Adipocyte (in vitro differentiated cells): ENCODE measurements around the gene MAD1L1.

ENCODE experiments used
- DNase-seq: peaks from one replicate; pipeline ENCODE4 v3.0.0-alpha.2; 2015; ENCODE audit warnings: low read depth
- H3K27me3 ChIP-seq: replicated peaks from 2 replicates; pipeline ENCODE4 v1.7.0; 2013; ENCODE audit warnings: mild to moderate bottlenecking, low read length, moderate library complexity; ENCODE audit not compliant: control insufficient read depth, insufficient read depth
- H3K36me3 ChIP-seq: 2 replicates; pipeline ENCODE4 v1.7.0; 2013; ENCODE audit warnings: low read length, mild to moderate bottlenecking, moderate library complexity; ENCODE audit not compliant: control insufficient read depth, insufficient read depth, severe bottlenecking
- H3K4me1 ChIP-seq: 2 replicates; pipeline ENCODE4 v1.7.0; 2013; ENCODE audit warnings: mild to moderate bottlenecking, low read length, moderate library complexity; ENCODE audit not compliant: control insufficient read depth, insufficient read depth
- H3K4me3 ChIP-seq: 2 replicates; pipeline ENCODE4 v1.7.0; 2013; ENCODE audit warnings: mild to moderate bottlenecking, low read length, moderate library complexity
- H3K9ac ChIP-seq: 2 replicates; pipeline ENCODE4 v1.7.0; 2013; ENCODE audit warnings: mild to moderate bottlenecking, low read length, moderate library complexity
- H3K9me3 ChIP-seq: 2 replicates; pipeline ENCODE4 v1.7.0; 2013; ENCODE audit warnings: mild to moderate bottlenecking, low read length, moderate library complexity; ENCODE audit not compliant: control insufficient read depth

MAD1L1 gene

DNA sequence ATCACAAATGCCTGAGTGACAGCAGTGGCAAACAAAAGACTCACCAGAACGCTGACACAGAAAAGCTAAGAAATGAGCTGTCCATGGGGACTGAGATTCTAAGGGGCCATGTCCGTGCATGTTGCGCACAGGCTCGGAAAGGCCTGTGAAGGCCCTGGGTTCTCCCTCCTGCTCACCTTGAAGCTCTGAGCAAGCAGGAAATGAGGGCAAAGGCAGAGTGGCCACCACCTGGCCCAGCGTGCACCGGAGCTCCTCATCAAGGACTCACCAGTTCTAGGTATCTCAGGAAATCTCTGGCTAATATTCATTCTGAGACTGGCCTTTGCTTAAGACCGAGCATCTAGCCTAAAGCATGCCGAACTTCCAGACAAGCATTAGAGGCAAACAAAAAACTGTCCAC lies 52.7 kb downstream of the MAD1L1 start:
- H3K27me3 ChIP-seq, result no peaks in the 10 kb centered on the region

DNA sequence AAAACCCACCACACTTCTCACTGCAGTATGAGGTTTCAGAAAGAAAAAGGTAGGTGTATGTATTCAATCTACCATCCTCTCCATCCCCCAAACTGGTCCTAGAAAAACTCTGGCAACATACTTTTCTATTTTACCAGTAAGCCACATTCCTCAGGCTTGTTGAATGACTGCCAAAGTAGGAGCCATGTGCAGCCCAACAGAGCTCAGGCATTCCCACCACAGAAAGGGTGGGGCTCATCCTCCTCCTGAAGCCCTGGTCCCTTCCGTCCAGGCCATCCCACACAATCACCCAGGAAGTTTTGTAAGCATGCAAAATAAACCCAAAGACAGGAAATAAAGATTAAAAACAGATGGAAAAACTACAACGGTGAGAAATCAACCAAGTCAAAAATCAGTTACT lies 57.2 kb downstream of the MAD1L1 start:
- no peak overlapping the region for H3K4me3 ChIP-seq
- no peaks in the 10 kb centered on the region for H3K27me3 ChIP-seq
- H3K36me3 ChIP-seq, result peaks cover 4% of the 10 kb centered on the region
- no peaks in the 10 kb centered on the region for H3K9me3 ChIP-seq
- DNase-seq, result peak; percentile 96
- peak overlapping the region; percentile 45 for H3K9ac ChIP-seq
- peaks cover 14% of the 10 kb centered on the region for H3K4me1 ChIP-seq

More for the DNA sequence above, 52.7 kb downstream of the MAD1L1 start:
- H3K4me3 ChIP-seq, result no peak overlapping the region
- DNase-seq, result no peak
- no peak overlapping the region for H3K9ac ChIP-seq
- peaks cover 10% of the 10 kb centered on the region for H3K4me1 ChIP-seq
- no peaks in the 10 kb centered on the region for H3K9me3 ChIP-seq
- H3K36me3 ChIP-seq, result peaks cover 4% of the 10 kb centered on the region

DNA sequence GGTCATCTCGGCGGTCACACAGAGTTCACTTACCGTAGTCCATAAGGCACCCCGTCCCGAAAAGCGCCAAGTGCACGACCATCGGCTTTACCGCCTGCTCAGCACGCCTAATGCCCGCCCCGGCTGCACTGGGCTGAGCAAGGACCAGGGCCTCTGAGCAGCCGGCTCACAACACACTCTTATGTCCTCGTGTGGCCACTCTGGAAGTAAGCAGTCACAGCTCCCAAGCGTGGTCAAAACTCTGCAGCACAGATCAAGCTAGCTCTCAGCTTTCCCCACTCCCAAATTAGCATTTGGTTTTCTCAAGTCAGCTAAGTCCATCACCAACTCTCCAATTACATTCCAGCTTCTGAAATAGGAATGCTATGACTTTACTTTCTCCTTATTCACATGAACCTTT lies 57.7 kb downstream of the MAD1L1 start:
- Histone ChIP-seq H3K9me3 (no peaks in the 10 kb centered on the region), H3K4me3 (no peak overlapping the region), H3K9ac (no peak overlapping the region), H3K4me1 (peaks cover 14% of the 10 kb centered on the region), H3K36me3 (peaks cover under 1% of the 10 kb centered on the region), H3K27me3 (no peaks in the 10 kb centered on the region)
- peak; percentile 81 for DNase-seq

DNA sequence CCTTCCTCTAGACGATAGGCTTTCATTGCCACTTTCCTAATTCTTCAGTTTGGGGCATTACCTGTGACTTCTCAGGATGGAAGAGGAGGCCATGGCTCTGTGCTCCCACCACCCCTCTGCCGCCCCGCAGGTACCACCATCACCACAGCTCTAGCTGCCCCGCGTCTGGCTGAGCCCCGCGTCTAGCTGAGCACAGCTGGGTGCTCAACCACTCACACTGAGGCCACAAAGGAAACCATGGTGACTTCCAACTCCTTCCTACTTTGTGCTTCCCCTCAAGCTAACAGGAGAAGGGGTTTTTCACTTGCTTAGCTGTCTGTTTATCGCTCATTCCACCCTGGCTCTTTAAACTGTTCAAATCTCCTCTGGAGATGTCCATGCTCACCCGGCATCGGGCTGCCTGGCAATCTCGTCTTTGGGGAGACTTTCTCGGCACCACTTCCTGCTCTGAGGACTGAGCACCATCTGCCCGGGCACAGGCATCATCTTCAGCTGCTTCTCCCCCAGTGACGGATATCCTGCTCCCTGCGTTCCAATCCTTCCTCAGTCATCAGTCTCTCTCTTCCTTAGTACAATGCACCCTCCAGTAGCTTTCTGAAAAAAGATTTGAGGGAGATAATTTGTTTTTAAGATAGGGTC lies 59.4 kb downstream of the MAD1L1 start:
- H3K4me3 ChIP-seq, result no peak overlapping the region
- peaks cover 8% of the 10 kb centered on the region for H3K36me3 ChIP-seq
- no peak for DNase-seq
- no peaks in the 10 kb centered on the region for H3K9me3 ChIP-seq
- no peak overlapping the region for H3K9ac ChIP-seq
- H3K4me1 ChIP-seq, result peaks cover 14% of the 10 kb centered on the region
- no peaks in the 10 kb centered on the region for H3K27me3 ChIP-seq

DNA sequence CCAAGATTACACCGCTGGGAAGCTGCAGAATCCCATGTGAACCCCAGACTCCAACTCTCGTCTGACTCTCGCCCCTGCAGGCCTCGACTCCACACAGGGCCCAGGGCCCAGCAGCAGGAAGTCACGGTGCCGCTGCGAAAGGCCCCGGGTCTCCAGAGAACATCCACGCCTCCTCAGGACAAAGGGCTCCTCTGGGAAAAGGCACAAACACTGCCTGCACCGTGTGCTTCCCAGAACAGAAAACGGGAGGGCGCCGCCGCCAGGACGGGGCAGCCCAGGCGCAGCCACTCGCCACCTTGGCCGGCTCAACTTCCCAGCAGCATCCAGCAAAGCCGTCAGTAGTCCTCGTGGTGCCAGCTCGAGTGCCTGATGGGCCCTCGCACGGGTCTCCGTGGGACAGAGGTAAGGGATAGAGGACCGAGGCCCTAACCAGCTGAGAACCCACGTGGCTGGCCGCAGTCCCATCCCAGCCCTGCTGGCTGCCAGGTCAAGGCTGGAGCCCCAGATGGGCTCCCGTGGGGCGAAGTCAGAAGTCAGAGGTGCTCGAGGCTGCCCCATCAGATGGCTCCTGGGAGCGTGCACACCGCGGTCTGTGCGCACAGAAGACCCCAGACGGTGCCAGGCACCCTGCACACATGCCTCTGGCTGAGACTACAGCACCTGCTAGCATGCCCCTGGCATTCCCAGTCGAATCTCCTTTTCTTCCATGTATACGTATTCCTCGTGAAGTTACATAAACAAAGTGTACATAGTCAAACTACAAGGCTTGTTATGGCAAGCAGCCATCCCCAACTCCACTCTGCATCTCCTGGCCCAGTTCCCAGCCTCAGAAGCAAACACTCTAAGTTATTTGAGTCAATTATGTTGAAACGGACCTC lies 60.2 kb downstream of the MAD1L1 start:
- H3K27me3 ChIP-seq, result no peaks in the 10 kb centered on the region
- no peak overlapping the region for H3K4me3 ChIP-seq
- peaks cover 14% of the 10 kb centered on the region for H3K4me1 ChIP-seq
- H3K9me3 ChIP-seq, result no peaks in the 10 kb centered on the region
- no peak overlapping the region for H3K9ac ChIP-seq
- DNase-seq, result peak; percentile 95
- H3K36me3 ChIP-seq, result peaks cover 10% of the 10 kb centered on the region

DNA sequence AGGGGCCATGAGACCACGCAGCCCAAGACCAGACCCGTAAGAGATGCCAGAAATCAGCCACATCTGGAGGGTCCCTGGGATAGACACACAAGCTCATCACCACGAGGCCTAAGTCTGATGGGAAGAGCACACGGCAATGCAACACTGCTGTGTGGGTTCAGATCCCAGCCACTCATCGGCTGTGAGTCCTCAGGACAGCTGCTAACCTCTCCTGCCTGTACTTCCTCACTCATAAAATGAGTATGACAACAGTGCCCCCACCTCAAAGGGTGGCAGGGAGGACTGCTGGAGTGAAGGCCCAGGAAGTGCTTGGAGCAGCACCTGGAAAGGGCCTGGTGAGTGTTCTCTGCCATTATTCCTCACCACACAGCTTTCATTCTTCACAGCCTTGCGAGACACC lies 60.9 kb downstream of the MAD1L1 start:
- Histone ChIP-seq H3K4me3 (no peak overlapping the region), H3K9me3 (no peaks in the 10 kb centered on the region), H3K4me1 (peaks cover 15% of the 10 kb centered on the region), H3K36me3 (peaks cover 10% of the 10 kb centered on the region), H3K9ac (no peak overlapping the region), H3K27me3 (no peaks in the 10 kb centered on the region)
- no peak for DNase-seq

DNA sequence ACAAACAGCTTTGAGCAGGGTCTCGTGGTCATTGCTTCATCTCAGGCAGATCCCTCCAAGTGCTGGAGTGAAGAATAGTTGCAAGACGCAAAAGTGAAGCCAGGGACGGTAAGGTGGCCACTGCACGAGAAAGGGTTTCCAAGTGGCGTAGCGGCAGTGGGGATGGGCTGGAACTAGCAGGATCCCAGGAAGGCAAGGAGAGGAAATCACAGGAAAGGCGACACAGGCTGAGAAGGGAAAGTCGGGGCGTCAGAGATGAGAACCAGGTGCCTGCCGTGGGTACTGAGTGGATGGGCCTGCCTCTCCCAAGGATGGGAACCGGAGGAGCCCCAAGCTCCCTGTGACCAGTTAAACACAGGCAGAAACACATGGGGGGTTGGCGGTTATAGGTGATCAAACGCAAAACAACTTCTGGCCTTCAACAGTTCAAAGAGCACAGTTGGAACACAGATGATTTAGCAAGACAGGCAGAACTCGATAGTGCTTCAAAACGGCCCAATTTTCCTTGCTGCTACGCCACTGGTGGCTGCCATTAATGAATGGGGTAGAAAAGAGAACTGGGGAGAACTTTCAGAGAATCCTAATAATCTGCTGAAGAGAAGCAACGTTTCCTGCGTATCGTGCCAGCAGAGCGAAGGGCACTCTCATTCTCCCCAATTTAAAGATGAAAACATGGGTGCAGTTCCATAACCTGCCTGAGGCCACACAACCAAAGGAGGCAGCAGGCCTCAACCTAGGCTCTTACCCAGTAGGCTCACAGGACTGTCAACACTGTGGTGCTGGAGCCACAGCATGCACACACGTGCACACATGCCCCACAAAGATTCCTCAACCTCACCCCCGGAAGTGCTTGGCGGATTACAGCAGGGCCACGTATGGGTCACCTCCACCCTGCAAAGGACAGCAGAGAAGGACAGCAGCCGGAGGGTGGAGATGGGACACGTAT lies 61.9 kb downstream of the MAD1L1 start:
- DNase-seq, result no peak
- H3K4me1 ChIP-seq, result peaks cover 20% of the 10 kb centered on the region
- no peak overlapping the region for H3K4me3 ChIP-seq
- H3K27me3 ChIP-seq, result no peaks in the 10 kb centered on the region
- H3K9ac ChIP-seq, result no peak overlapping the region
- H3K36me3 ChIP-seq, result peaks cover 10% of the 10 kb centered on the region
- H3K9me3 ChIP-seq, result no peaks in the 10 kb centered on the region

DNA sequence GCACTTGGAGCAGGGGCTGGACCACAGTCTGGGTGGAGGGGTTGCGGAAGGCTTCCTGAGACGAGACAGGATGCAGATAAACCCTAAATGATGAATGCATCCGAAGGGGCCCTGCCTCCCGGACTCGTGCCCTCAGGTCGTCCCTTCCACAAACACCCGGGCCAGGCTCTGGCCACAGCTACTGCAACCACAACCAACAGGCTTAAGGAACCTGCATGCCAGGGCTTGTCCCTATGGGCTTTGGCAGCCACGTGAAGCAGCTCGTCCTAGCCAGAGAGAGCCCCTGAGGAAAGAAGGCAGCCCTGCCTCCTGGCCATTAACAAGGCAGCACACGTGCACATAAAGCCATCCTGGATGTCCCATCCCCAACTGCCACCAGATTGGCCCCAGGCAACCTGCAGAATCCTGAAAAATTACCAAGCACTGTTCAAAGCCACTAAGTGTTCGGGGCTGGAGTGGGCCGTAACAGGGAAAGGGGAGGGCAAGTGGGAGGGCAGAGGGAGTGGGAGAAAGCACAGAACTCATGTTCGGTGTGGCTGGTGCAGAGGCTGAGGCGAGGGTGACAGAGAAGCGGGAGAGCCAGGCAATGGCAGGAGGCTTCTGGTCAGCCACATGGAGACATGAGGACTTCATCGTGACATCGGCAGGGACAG lies 62.7 kb downstream of the MAD1L1 start:
- Histone ChIP-seq H3K4me1 (peaks cover 15% of the 10 kb centered on the region), H3K27me3 (no peaks in the 10 kb centered on the region), H3K9ac (no peak overlapping the region), H3K36me3 (peaks cover 10% of the 10 kb centered on the region), H3K9me3 (no peaks in the 10 kb centered on the region), H3K4me3 (no peak overlapping the region)
- DNase-seq, result no peak

DNA sequence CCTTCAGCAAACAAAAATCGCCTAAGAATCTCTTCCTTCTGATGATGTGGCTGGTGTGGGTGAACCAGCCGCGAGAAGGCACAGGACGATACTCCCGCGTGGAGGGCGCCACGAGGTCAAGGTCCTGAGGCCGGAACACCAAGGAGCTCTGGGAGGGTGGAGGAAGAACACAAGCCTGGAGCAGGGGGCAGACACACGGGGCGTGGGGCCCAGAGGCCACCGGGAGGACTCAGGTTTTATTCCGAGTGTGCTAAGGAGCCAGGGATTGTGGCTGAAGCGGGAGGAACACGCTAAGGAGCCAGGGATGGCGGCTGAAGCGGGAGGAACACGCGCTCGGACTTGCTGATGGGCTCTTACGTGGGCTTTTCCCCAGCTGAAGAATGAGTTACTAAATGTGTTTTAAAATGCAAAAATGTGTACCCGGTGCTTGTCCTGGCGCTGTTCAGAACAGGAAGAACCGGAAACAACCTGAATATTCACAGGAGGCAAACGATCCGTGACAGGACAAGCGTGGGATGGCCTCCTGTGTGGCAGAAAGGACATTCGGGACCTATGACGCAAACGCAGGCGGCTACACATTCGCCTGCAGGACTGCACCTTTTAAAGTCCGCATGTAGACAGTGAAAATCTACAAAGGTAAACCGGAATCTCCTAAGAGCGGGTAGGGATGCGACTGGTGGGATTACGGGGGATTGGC lies 64.0 kb downstream of the MAD1L1 start:
- DNase-seq, result no peak
- no peaks in the 10 kb centered on the region for H3K9me3 ChIP-seq
- H3K4me3 ChIP-seq, result no peak overlapping the region
- H3K9ac ChIP-seq, result no peak overlapping the region
- no peaks in the 10 kb centered on the region for H3K27me3 ChIP-seq
- peaks cover 10% of the 10 kb centered on the region for H3K36me3 ChIP-seq
- H3K4me1 ChIP-seq, result peaks cover 11% of the 10 kb centered on the region

DNA sequence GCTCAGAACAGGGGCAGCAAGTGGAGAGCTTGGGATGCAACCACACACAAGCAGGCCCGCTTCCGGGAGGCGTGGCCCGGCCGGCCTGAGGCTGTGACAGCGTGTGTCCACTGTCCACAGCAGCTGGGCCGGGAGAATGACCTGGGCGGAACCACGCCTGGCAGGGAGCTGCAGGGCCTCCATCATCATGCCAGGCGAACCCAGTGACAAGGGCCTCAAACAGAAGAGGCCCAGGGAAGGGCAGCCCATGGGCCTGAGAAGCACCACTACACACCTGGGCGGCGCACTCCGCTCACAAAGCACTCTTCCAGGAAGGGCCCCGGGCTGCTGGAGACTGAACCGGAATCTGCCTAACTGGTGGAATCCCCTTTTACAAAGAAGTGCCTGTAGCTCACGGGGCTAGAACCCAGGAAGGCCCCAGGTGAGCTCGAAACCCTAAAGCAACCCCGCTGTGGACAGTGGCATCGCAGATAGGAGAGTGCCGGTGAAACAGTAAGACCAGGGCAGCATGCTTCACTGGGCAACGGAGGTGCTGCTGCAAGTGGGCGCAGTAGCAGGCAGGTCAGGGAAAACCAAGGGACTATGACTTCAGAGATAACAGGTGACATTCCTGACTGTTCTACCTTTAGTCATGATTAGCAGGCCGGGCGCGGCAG lies 66.0 kb downstream of the MAD1L1 start:
- Histone ChIP-seq H3K4me3 (no peak overlapping the region), H3K36me3 (peaks cover 10% of the 10 kb centered on the region), H3K27me3 (no peaks in the 10 kb centered on the region), H3K4me1 (peaks cover 15% of the 10 kb centered on the region), H3K9ac (no peak overlapping the region), H3K9me3 (no peaks in the 10 kb centered on the region)
- DNase-seq, result no peak
